Thyroid gland (tissue), 4 donors: ENCODE measurements around the gene VEPH1. TPM values are rescaled to one million over a fixed set of nuclear protein-coding genes. Genes with fewer than 3 reads are reported as not detected.
"Not testable (repeated sequence)": the region's sequence is repeated elsewhere in the genome, so short reads cannot be mapped to it uniquely, and the experiment has no call there.

Experiments
- DNase-seq, 2 donors: peaks; one replicate each; pipeline ENCODE4 v3.0.0-alpha.2; 2019
- H3K27ac ChIP-seq, 3 donors: fragments of 200-600 bp; sonication (generic); 1 replicate in 2 of 3; 2 replicates in 1 of 3; pipeline ENCODE4 v1.5.1; 2016 to 2019; ENCODE audit warnings: mild to moderate bottlenecking in 1 of 3, moderate library complexity in 1 of 3
- H3K27me3 ChIP-seq: fragments of 200-600 bp; sonication (generic); one replicate; pipeline ENCODE4 v1.5.1; 2019
- H3K36me3 ChIP-seq, 2 donors: fragments of 200-600 bp; sonication (generic); one replicate each; pipeline ENCODE4 v1.5.1; 2016 to 2019
- H3K4me1 ChIP-seq, 2 donors: fragments of 200-600 bp; sonication (generic); one replicate each; pipeline ENCODE4 v1.5.1; 2017 to 2019
- H3K4me3 ChIP-seq, 3 donors: fragments of 200-600 bp; sonication (generic); replicated peaks in 1 of 3; 1 replicate in 2 of 3; 2 replicates in 1 of 3; pipeline ENCODE4 v1.5.1; 2016; ENCODE audit warnings: mild to moderate bottlenecking in 1 of 3
- H3K9me3 ChIP-seq: fragments of 200-600 bp; sonication (generic); one replicate; pipeline ENCODE4 v1.5.1; 2017
- POLR2A ChIP-seq, 2 donors: fragments of 450-650 bp; IDR thresholded peaks; one replicate each; pipeline ENCODE4 v1.6.1; 2017; ENCODE audit warnings: antibody characterized with exemption in 2 of 2, mild to moderate bottlenecking in 2 of 2, moderate library complexity in 1 of 2
- WGBS, 2 donors: methylation state at CpG; one replicate each; pipeline ENCODE4 v1.1.5; 2017; 5-methylcytosine and 5-hydroxymethylcytosine counted together
- intact Hi-C: fragments of 100-400 bp; cut with DNase I; formaldehyde crosslinking; loops from one replicate; pipeline ENCODE4 v1.15.1; 2023
- total RNA-seq, 4 donors: library from RNA; depleted of rRNA; stranded (reverse); fragments of >200 nt; gene quantifications; one replicate each; pipeline ENCODE4 v1.2.3, GENCODE V29; 2016
- TF ChIP-seq, protein P1 (sequence below), 6 experiments: fragments of 200-600 bp in 3 of 6; fragments of 450-650 bp in 3 of 6; sonication (generic) in 3 of 6; IDR thresholded peaks; one replicate each; pipeline ENCODE4 v1.5.1; 2016 to 2019; ENCODE audit warnings: antibody characterized with exemption in 6 of 6, mild to moderate bottlenecking in 2 of 6, inconsistent platforms in 1 of 6, moderate library complexity in 1 of 6

VEPH1 gene
- total RNA-seq, 4 donors from 2014 or later: 1.7 to 12.0 (median 5.0) TPM

DNA sequence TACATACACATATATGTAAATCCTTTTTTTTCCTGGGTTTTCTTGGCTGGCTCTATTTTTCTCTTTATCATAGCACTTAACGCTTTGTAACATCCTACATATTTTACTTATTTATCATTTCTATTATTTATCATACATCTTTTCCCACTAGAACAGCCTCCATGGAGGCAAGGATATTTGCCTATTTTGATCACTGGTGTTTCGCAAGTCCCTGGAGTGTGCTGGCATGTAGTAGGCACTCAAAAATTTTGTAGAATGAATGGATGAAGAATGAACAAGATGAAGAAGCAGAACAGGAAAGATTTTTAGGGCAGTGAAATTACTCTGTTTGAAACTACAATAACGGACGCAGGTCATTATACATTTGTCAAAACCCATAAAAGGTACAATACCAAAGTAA, 149.6 kb downstream of the VEPH1 start:
- intact Hi-C loops: no loop called here
- no peak for DNase-seq
- Histone ChIP-seq H3K4me3 (no peak overlapping the region), H3K27me3 (no peaks in the 10 kb centered on the region), H3K27ac (no peak overlapping the region), H3K9me3 (no peaks in the 10 kb centered on the region), H3K36me3 (no peaks in the 10 kb centered on the region), H3K4me1 (no peaks in the 10 kb centered on the region)
- 87 to 96% methylated on average over 4 of the region's 4 CpGs for WGBS, 2 donors
- no peak for TF ChIP-seq POLR2A (IDR thresholded peaks at IDR 0.05)
- TF ChIP-seq, protein P1, sequence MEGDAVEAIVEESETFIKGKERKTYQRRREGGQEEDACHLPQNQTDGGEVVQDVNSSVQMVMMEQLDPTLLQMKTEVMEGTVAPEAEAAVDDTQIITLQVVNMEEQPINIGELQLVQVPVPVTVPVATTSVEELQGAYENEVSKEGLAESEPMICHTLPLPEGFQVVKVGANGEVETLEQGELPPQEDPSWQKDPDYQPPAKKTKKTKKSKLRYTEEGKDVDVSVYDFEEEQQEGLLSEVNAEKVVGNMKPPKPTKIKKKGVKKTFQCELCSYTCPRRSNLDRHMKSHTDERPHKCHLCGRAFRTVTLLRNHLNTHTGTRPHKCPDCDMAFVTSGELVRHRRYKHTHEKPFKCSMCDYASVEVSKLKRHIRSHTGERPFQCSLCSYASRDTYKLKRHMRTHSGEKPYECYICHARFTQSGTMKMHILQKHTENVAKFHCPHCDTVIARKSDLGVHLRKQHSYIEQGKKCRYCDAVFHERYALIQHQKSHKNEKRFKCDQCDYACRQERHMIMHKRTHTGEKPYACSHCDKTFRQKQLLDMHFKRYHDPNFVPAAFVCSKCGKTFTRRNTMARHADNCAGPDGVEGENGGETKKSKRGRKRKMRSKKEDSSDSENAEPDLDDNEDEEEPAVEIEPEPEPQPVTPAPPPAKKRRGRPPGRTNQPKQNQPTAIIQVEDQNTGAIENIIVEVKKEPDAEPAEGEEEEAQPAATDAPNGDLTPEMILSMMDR (IDR thresholded peaks at IDR 0.05): no peak

DNA sequence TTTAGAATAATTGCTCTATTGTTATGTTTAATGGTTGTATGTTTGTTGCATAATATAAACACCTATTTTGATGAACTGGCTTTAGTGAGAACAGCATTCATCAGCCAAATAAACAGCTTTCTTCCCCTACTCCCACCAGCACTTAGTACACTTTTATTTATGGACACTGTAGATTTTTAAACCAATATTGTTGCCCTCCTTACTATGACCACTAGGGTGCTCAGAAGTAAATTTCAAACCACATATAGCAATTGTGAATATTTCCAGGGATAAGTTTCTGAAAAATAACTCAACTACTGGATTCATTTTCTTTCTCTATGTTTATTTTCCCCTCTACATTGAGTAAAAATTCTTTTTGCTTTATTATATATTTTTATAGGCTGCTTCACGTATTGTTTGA, 151.2 kb downstream of the VEPH1 start:
- intact Hi-C loops: no loop called here
- H3K36me3 ChIP-seq: no peaks in the 10 kb centered on the region
- DNase-seq: no peak
- TF ChIP-seq POLR2A (IDR thresholded peaks at IDR 0.05): no peak
- TF ChIP-seq, protein P1 (IDR thresholded peaks at IDR 0.05): no peak
- H3K4me3 ChIP-seq: no peak overlapping the region
- no peaks in the 10 kb centered on the region for H3K27me3 ChIP-seq
- no peak overlapping the region for H3K27ac ChIP-seq
- no peaks in the 10 kb centered on the region for H3K4me1 ChIP-seq
- 39 to 95% methylated on average over 1 of the region's 1 CpG for WGBS, 2 donors
- no peaks in the 10 kb centered on the region for H3K9me3 ChIP-seq

DNA sequence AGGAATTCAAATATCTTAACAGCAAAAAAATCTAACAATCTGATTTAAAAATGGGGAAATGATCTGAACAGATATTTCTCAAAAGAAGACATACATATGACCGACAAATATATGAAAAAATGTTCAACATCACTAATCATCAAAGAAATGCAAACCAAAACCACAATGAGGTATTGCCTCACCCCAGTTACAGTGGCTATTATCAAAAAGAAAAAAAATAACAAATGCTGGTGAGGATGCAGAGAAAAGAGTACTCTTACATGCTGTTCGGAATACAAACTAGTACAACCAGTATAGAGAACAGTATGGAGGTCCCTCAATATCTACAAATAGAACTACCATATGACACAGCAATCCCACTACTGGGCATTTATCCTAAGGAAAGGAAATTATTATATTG, 152.6 kb downstream of the VEPH1 start:
- H3K36me3 ChIP-seq, H3K4me1 ChIP-seq, intact Hi-C loops, H3K9me3 ChIP-seq, DNase-seq, H3K27ac ChIP-seq, H3K27me3 ChIP-seq, H3K4me3 ChIP-seq: not testable (repeated sequence)
- 71 to 95% methylated on average over 2 of the region's 2 CpGs for WGBS, 2 donors
- TF ChIP-seq, protein P1 (IDR thresholded peaks at IDR 0.05): peak in 1 of 6 experiments; percentile 2

DNA sequence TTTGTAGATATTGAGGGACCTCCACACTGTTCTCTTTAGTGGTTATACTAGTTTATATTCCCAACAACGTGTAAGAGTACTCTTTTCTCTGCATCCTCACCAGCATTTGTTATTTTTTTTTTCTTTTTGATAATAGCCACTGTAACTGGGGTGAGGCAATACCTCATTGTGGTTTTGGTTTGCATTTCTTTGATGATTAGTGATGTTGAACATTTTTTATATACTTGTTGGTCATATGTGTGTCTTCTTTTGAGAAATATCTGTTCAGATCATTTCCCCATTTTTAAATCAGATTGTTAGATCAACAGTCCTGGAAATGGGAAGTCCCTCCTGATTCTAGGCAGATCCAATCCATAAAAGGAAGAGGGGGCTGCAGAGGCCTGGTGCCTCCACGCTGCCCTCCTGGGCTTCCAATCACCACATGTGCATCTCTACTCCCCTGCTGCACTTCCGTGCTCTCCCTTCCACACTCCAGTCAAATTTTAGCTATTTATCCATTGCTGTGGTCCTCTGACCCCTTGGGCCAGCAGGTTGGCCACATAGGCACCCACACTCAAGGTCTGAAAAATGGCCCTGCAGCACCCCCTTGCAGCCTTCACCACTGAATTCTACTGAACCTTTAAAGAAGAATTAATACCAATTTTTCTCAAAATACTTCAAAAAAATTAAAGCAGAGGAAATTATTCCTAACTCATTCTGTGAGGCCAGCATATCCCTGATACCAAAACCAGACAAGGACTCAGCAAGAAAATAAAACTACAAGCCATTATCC, 154.7 kb downstream of the VEPH1 start:
- H3K27ac ChIP-seq, intact Hi-C loops, H3K9me3 ChIP-seq, H3K4me3 ChIP-seq, H3K4me1 ChIP-seq, DNase-seq, H3K27me3 ChIP-seq, H3K36me3 ChIP-seq: not testable (repeated sequence)
- WGBS, 2 donors: 84 to 90% methylated on average over 3 of the region's 3 CpGs

DNA sequence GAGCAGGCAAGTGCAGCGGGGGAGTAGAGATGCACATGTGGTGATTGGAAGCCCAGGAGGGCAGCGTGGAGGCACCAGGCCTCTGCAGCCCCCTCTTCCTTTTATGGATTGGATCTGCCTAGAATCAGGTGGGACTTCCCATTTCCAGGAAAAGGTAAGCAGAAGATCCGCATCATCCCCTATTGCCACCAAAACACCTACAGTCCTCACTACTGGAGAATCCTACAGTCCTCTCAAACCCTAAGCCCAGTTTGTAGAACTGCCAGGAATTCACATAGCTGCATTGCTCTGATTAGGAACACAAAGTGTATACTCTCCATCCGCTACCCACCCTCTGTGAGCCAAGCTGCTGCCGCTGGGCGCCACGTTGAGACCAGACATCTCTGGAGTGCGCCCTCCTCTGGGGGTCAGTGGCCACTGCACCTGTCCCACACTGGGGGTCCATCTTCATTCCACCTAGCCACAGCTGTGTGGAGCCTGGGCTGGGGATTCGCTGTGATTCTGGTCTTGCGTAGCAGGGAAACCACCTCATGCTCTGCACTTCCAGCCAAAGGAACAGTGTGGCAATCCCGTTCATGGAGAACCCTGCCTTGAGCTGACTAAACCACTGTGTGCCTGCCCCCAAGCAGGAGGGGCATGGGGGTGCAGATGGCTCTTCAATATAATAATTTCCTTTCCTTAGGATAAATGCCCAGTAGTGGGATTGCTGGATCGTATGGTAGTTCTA, 155.5 kb downstream of the VEPH1 start:
- Histone ChIP-seq H3K4me1 (no peaks in the 10 kb centered on the region), H3K27me3 (no peaks in the 10 kb centered on the region), H3K36me3 (no peaks in the 10 kb centered on the region), H3K27ac (no peak overlapping the region), H3K4me3 (no peak overlapping the region), H3K9me3 (no peaks in the 10 kb centered on the region)
- 83 to 86% methylated on average over 12 of the region's 12 CpGs for WGBS, 2 donors
- no peak for DNase-seq
- no peak for TF ChIP-seq POLR2A (IDR thresholded peaks at IDR 0.05)
- TF ChIP-seq, protein P1 (IDR thresholded peaks at IDR 0.05): no peak
- intact Hi-C loops: no loop called here
